GM10248 (cell line): Measurements from ENCODE around the gene MTA1.

ENCODE experiments used
- CTCF ChIA-PET: fragments of 300-600 bp; sonication (Branson Sonifier 250); formaldehyde crosslinking; extraction: SDS; loops from one replicate; lab custom pipeline; 2021; ENCODE audit warnings: antibody characterized with exemption; lab: Yijun Ruan, JAX
- POLR2A ChIA-PET: fragments of 350-650 bp; sonication (Branson Sonifier 250); formaldehyde crosslinking; extraction: SDS; loops from one replicate; lab custom pipeline; 2020; ENCODE audit warnings: antibody characterized with exemption; lab: Yijun Ruan, JAX
- DNase-seq: peaks from one replicate; pipeline ENCODE4 v3.0.0; 2012; ENCODE audit errors: extremely low spot score
- CTCF ChIP-seq: IDR thresholded peaks from 2 replicates; pipeline ENCODE4 v1.5.1; 2012; ENCODE audit warnings: mild to moderate bottlenecking, low read depth; ENCODE audit errors: extremely low read depth, missing control alignments, control extremely low read depth

MTA1 gene

DNA sequence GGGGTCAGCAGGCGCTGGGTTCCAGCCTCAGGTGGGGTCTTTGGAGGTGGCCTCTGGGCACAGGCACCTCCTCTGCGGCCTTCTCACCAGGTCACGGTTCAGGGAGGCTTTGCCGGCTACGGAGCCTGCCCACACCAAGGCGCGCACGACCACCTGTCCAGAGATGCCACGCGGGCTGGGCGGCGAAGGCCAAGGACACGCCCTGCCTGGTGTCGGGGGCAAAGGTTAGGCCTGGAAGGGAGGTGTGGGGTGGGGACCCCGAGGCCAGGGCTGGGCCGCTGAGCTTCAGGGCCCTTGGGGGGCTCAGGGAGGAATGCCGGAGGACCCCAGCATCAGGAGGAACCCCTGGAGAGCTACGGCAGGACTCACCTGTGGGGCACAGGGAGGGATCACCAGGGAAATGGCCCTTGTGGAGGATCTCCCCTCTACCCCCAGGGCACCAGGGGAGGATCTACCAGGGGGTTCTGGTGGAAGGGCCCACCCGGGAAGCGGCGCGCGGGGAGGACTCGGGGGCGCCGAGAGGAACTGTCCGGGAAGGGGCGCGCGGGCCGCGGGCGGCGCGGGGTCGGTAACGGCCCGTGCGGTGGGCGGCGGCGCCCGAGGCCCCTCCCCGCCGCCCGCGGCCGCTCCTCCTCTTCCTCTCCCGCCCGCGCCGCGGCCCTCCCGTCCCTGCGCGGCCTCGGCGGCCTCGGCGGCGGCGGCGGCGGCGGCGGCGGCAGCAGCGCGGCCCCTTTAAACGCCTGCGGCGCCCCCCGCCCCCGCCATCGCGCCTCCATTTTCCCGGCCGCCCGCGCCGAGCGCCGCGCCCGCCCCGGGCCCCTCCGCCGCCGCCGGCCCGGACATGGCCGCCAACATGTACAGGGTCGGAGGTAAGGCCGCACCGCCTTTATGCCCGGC lies at the start of gene MTA1:
TSS of gene MTA1 (plus strand) at position 633 of the 897 bp plus-strand sequence. CDS start at position 842, 209 bp downstream.
- DNase-seq = peak; percentile 88
- TF ChIP-seq CTCF = no peak
- POLR2A ChIA-PET = no interaction called here
- CTCF ChIA-PET = interaction anchor here (1.1 kb wide), 1 partner anchor 486 kb away, joined by 3 read pairs; no protein-coding TSS in a partner anchor

- ChIA-PET CTCF (interaction anchor here (1.1 to 6.7 kb wide), 3 partner anchors 115 to 154 kb away, joined by 3 to 96 read pairs (median 38); no protein-coding TSS in a partner anchor), POLR2A (no interaction called here)
- TF ChIP-seq CTCF = no peak
- no peak for DNase-seq
Measured at GRCh38 chr14:105374389-105374788, 45.2 kb upstream of the MTA1 start.

DNA sequence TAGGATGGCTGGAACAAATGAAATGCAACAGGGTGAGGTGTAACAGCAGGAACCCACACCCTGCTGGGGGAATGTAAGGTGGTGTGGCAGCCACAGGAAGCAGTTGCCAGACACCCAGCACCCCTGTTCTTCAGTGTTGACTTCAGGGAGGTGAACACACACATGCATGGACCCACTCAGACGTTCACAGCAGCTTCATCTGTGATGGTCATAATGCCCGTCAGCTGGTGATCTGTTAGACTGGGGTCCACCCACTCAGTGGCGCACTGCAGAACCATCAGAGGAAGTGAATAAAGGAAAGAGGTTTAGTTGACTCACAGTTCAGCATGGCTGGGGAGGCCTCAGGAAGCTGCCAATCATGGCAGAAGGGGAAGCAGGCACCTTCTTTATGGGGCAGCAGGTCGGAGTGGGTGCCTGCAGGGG lies 44.0 kb upstream of the MTA1 start:
- CTCF ChIA-PET = interaction anchor here (1.0 to 6.6 kb wide), 2 partner anchors 114 to 153 kb away, joined by 3 to 38 read pairs; no protein-coding TSS in a partner anchor
- no peak for TF ChIP-seq CTCF
- DNase-seq = no peak
- POLR2A ChIA-PET = no interaction called here

- ChIA-PET POLR2A (no interaction called here), CTCF (no interaction called here)
- no peak for DNase-seq
- no peak for TF ChIP-seq CTCF
Measured at GRCh38 chr14:105376521-105377440, 42.8 kb upstream of the MTA1 start.

DNA sequence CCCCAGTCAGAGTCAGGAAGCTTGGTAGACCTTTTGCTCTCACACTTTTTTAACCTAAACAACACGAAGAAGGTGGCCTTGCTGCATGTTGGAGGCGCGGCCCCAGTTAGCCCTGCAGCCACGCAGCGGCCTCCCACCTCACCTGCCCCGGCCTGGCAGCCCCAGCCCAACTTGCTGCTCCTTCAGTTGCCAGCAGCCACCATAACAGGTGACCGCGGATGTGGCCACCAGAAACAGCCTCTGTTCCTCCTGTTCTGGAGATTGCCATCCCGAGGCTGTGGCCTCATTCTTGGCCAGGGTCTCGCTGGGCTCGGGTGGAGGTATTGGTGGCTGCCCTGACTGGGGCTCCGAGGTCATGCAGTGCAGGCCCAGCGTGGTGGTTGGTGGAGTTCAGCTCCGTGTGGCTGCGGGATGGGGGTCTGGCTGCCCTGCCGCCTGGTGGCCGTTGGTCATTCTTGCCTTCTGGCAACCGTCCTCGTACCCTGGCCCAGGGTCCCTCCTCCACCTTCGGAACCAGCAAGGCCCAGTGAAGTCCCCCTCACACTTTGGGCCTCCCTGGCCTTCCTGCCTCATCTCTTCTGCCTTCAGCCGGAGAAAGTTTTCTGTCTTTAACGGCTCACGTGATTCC lies 42.0 kb upstream of the MTA1 start:
- no peak for DNase-seq
- CTCF ChIA-PET = no interaction called here

More for the DNA sequence above, 42.0 kb upstream of the MTA1 start:
- POLR2A ChIA-PET = no interaction called here
- TF ChIP-seq CTCF = no peak
